ENCODE data around the gene ITIH5.

ITIH5 gene

DNA sequence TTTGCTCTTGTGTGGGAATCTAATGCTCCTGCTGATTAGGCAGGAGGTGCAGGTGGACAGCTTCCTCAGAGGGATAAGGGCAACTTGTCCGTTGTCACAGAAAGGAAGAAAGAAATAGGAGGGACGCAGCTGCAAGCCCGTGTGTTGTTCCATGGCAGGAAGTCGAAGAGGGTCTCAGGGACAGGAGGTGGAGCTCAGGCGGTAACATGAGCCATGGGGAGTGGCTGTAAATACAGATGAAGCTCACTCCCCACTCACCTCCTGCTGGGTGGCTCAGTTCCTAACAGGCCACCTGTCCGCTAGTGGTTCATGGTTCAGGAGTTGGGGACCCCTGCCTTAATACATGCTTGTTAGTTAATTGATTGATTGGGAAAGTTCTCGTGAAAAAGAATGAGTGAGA, 154.3 kb downstream of the ITIH5 start:
- no peak for DNase-seq

DNA sequence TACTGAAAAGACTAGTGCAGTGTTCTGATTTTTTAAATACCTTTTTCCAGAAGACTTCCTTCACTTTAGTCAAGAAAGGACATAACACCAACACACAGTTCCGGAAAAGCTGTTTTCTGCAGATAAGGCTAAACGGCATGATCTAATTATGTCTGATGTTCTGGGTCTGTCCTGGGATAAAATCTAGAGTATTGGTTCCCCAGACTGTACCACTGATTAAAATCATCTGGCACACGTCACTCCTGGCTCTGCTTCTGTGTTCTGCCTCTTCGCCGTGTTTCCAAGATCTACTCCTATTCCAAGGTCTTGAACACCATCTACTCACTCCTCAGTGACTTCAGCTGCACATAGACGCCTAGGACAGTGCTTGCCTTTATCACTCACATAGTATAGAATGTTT, 155.2 kb downstream of the ITIH5 start:
- no peak for DNase-seq
